Germinal center (tissue), 1 donor: ENCODE data around the gene CCR5AS.
"Not testable (repeated sequence)": the region's sequence is repeated elsewhere in the genome, so short reads cannot be mapped to it uniquely, and the experiment has no call there.

ENCODE experiments used
- DNase-seq: peaks from one replicate; pipeline ENCODE4 v3.0.0; 2012; ENCODE audit warnings: mixed read lengths, low spot score

The CCR5AS gene

GRCh38 chr3:46405301-46406019 is 1.4 kb downstream of the CCR5AS start:
- no peak for DNase-seq

GRCh38 chr3:46402902-46403301 is 4.0 kb downstream of the CCR5AS start:
- not testable (repeated sequence) for DNase-seq

DNA sequence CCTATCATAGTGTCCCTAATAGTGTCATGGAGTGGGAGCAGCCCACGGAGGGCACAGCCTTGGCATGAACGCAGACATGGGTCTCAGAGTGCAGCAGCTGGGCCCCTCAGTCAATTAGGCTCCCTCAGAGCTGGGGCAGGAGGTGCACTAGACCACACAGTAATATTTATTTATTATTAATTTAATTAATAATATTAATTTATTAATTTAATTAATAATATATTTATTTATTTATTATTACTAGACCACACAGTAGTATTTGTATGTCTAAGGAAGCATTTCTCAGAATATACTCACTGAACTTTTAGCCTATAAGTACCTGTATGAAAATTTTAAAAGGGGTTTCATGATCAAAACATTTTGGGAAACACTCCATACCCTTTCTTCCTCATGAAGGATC is 5.3 kb downstream of the CCR5AS start:
- no peak for DNase-seq

DNA sequence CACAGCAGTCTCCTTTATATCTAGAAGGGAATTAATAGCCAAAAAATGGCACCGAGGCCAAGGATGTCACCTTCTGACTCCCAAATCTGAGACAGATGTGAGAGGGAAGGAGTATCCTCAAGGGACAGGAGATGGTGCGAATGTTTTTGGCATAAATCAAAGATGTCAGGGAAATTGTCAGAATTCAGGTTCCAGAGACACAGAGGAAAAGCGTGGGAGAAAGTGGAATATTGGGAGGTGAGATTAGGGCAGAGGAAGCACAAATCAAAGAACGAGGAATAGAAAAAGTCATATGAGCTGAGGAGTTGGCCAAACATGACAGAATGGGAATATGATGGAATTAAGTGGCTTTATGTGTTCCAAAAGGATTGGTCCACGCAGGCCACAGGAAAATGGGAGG is 6.0 kb downstream of the CCR5AS start:
- no peak for DNase-seq

DNA sequence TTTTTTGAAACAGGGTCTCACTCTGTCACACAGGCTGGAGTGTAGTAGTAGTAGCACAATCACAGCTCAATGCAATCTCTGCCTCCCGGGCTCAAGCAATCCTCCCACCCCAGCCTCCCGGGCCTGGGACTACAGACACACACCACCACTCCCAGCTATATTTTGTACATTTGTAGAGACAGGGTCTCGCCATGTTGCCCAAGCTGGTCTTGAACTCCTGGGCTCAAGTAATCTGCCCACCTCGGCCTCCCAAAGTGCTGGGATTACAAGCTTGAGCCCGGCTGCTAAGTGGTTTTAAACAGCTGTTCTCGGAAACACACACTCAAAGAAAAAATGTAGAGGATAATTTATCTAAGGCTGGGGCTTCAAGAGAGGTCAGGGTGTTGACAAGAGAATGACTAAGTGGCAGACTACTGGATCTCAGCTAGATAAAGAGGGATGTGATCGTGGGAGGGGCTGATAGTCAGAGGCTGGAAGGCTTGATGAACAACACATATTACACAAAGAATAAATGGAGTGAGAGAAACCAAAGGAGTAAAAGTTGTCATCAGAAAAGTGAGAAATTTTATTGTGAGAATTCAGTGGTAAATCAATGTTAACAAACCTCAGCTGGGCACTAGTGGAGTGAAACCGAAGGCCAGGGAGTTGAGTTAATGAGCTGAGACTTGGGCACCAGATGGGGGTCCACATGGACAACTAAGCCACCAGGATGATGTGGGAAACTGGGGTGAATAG is 6.7 kb downstream of the CCR5AS start:
- DNase-seq, result no peak

DNA sequence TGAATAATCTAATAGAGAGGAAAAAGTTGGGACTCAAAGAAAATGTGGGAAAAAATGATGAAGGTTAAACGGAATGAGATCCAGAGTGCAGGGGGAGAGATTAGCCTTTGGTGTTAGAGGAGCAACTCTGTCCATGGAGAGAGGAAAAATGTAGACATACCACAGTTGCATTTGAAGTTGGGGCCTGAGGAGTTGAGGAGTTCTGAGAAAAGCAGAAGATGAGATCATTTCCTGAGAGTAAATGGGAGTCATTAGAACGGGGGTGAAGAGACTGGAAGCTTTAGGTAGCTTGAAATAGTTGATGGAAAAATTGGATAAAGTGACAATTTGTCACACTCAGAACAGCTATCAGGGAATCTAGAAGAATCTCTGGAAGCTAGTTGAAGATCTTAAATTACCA is 7.3 kb downstream of the CCR5AS start:
- DNase-seq, result no peak

DNA sequence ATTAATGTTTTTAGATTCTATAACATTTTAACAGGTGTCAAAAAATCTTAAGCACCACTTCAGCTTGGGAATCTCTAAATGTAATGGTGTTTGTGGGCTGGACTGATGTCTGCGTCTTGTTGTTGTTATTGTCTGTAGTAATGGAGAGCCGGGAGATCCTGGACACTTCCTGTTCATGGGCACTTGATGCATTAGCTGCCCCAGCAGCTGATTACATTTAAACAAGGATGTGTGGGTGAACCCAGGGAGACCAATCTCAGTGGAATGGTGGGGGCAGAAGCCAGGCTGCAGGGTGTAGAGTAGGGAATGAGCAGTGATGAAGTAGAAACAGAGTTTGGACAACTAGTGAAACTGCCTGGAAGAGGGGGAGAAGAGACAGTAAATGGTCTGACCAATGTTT is 7.8 kb downstream of the CCR5AS start:
- no peak for DNase-seq

GRCh38 chr3:46398186-46398955 is 8.5 kb downstream of the CCR5AS start:
- no peak for DNase-seq

- no peak for DNase-seq
Observed at GRCh38 chr3:46397111-46397510, 9.8 kb downstream of the CCR5AS start.

- no peak for DNase-seq
Observed at GRCh38 chr3:46395766-46396530, 10.9 kb downstream of the CCR5AS start.

DNA sequence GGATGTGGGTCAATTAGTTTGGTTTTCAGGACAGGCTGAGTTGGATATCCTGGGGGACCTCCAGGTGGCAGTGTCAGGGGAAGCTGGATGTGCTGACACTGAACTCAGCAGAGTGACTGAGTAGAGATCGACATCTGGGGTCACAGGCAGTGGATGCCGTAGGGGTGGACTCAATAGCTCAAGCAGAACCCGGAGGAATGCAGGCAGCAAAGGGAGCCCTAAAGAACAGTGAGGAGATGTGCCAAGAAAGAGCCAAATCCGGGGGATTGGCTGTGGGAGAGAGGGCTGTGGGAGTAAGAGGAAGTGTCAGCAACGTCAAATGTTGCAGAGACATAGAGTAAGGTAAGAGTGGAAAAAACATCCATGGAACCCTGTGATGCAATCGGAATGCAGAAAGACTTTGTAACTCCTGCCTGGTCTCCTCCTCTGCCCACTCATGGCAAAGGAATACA is 11.6 kb downstream of the CCR5AS start:
- no peak for DNase-seq

DNA sequence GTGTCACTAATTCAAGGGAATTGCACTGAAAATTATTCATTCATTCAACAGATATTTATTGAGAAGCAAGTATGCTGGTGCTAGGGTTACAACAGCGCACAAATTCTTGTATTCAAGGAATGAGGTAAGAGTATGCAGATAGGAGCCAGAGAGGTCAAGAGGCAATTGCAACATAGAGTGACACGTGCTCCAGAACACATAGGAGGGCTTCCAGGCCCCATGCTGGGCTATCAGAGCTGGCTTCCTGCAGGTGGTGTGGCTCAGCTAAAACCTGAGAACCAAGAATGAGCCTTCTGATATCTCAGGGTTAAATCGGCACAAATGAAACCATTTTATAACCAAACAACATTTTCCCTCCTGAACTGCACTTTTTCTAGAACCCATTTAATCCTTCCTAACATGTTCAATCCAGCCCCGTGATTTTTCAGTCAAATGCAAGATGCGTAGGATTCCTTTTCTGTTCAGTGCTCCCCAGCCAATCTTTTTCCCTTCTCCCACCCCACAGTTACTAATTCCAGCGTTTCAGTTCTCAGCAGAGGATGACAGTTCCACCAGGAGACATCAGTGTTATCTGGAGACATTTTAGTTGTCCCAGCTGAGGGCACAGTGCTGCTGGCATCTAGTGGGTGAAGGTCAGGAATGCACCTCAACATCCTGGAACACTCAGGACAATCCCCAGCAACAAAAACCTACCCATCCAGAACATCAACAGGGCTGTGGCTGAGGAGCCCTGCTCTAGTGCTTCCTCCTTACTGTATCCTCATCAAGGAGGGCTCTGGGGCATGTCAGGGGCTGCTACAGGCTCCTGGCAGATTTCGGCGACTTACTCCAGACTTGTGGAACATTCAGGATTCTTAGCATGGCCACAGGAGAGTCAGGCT is 13.1 kb downstream of the CCR5AS start:
- DNase-seq, result no peak

- DNase-seq, result no peak
Observed at GRCh38 chr3:46393011-46393410, 13.9 kb downstream of the CCR5AS start.

GRCh38 chr3:46391526-46391925 is 15.3 kb downstream of the CCR5AS start:
- DNase-seq, result not testable (repeated sequence)

DNA sequence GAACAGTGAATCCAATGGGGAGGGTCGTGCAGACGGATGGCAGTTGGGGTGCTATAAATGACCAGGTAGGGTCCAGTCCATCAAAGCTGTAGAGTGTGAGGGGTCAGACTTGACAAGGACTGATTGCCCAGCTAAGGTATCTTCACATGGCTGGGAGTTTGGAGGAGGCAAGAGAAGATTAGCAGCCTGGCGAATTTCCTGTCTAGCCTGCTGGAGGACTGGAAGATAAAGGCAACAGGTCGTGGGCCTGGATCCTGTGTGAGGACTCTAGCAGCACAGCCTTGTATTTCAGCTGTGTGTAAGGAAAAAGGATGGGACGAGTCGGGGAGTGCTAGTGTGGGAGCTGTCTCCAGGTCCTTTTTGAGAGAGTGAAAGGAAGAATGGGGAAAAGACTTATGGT is 17.6 kb downstream of the CCR5AS start:
- DNase-seq, result no peak

- DNase-seq, result not testable (repeated sequence)
Observed at GRCh38 chr3:46388847-46389246, 18.0 kb downstream of the CCR5AS start.

GRCh38 chr3:46386205-46386604 is 20.7 kb downstream of the CCR5AS start:
- DNase-seq, result no peak

DNA sequence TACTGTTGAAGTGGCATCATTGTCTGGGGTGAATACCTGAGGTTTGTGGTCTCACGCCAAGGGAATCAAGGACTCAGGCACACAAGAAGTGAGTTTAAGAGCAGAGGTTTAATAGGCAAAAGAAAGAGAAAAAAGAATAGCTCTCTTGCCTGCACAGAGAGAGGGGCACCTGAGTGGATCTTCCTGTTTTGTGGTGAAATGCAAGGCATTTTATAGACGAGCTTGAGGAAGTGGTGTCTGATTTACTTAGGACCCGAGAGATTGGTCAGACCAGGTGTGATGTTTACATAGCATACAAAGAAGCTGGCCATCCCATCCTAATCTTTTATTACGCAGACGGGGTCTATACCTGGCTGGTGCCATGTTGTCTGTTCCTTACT is 22.9 kb downstream of the CCR5AS start:
- no peak for DNase-seq

DNA sequence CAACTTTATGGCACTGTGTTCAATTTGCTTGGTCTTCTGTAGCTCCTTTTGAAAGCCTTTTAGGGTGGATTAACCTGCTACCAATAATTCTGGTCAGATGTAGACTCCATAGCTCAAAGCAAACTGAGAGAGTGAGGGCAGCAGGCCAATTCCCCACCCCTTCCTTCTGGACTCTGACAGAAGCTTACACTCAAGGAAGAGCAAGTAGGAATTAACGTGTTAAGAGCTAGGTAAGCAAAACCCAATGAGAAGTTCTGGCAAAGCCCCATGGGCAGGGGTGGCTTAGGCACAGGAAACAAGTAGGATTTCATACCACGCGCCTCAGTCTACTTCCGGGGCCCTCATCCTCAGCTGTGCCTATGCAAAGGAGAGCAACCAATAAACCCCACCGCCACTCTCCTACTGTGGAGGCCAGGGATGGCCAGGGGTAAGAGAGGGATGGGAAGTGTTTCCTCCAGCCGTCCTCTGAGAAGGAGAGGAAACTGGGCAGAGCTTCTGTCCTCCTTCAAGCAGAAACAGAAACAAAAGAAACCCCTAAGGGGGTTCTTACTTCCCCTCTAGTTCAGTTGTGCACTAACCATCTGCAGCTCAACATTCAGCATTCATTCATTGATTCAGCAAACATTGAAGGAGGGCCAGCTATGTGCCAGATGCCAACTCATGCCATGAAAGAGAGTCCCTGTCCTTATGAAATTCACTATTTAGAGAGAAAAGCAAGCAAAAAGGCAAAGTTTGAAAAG is 23.5 kb downstream of the CCR5AS start:
- peak; percentile 47 for DNase-seq

GRCh38 chr3:46381625-46382024 is 25.2 kb downstream of the CCR5AS start:
- no peak for DNase-seq
